Measurements from ENCODE around the gene SLC6A9.

Gene SLC6A9

DNA sequence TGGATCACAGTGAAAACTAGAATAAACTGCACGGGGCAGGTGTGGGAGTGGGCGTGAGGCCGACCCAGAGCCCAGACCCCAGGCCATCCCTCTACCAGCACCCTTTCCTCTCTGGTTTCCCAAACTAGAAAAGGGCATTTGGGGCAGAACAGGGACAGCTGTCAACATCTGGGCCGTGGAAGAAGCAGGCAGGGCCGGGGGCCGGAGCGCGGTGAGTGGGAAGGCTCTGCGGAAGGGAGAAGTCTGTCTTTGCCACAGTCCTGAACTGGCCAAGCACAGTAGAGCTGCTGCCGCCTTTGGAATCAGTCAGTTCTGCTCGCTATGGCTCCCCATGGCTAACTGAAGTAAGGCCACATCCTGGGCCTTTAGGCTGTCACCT lies 33.3 kb downstream of the SLC6A9 start:
- DNase-seq: no peak

DNA sequence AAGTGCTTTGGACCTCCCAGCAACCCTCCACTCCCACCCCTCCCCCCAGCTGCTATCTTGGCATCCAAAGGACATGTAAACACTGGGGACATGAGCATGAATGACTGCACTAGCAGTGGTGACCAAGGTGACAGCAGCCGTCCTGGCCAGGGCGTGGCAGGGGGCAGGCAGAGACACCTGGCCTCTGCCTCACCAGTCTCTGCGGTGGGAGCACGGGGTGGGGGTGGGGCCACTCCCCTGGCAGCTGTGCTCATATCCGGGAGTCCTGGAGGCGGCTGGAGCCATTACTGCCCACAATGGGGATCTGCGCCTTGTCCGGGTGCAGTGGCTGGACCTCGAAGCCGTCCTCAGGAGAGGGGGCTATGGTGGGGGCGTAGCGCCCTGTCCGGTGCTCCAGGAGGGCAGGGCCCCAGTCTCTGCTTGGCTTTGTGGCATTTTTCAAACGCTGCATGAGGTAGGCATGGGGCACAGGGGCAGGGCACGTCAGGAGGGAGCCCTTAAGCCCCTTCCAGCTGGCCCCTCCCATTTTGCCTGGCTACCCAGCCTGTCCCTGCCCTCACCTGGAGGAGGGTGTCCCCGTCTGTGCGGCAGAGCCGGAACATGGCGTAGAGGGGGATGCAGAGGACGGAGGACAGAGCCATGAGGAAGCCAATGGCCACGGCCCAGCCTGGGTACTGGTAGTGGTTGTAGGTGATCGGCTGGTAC lies 33.8 kb downstream of the SLC6A9 start:
- DNase-seq: no peak

DNA sequence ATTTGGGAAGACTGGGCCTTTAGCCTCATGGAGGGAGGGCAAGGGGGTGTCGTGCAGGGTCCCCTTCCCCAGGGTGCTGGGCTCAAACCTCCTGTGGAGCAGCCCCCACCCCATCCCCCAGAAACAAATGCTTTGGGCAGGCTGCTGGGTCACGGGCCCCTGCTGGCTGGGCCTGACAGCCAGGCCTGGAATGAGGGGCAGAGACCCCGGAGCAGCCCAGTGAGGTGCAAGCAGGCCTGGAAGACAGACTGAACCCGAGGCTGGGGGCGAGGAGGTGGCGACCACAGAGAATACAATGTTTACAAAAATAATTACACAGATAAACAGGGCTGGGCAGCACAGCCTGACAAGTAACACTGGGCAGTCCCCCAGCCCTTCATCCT lies 34.5 kb downstream of the SLC6A9 start:
- no peak for DNase-seq

DNA sequence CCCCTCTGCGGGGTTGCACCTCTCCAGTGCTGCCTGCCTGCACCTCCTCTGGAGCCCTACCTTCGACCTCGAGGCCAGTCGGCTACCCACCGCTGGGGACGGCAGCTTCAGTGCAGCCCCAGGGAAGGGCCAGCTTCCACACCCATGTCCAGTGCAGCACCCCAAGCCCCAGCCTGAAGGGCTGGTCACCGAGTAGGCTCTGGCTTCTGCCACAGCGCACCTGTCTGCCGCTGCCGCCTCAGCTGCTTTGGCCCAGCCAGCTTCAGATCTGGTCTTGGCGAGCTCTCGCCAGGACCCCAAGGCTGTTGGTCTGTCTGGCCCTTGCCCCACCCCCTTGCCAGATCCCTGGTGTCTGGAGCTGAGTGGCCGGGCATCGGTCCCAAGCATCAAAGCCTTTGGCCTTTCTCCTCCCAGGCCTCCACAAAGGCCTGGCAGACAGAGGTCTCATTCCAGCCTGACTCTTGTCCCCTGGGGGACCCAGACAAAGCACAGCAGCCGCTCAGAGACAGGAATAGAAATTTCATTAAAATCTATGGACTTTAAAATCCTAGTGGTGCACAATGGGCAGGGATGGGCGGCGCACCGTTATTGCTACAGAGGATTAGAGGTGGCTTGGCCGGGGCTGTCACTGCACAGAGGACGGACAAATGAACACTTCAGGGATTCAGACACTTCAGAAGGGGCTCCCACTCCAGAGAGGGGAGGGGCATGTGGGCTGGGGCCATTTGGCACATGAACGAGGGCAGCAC lies 35.1 kb downstream of the SLC6A9 start:
- no peak for DNase-seq

DNA sequence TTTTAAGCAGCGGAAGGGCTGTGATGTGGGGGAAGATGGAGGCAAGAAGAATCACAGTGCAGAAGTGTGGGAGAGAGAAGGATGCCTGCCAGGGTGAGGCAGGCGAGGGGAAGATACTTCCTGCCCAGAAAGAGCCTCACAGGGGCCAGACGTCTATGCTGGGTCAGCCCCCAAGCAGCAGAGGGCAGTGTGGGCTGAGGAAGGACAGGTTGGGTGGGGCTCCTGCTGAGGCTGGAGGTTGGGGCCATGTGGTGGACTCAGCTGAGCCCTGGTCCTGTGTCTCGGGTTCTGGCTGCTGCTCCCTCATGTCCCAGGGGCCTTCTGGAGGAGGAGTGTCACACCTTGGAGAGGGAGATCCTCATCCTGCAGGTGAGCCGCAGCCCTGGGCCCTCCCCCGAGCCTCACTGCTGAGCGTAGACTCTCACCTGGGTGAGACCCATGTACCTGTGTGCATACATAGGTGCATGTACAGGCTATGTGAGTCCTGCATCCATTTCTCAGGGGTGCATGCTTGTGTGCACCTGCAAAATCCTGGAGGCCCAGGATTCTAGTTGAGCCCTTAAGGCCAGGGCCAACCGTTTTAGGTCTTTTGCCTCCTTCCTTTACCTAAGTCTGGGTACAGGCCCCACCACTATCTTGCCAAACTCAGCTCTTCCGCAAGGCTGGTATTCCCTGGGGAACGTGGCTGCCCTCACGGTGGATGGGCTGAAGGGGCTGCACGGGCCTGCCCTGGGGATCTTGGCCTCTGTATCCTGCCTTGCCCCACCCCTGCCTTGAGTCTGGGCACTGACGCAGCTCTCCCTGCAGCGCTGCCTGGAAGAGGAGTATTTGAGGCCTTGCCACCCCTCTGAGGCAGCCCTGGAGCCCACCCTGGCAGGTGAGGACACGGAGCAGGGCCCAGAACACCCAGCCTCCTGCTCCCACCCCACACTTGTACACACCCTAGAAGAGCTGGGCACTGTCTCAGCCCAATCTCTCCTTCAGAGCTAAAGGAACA lies 36.2 kb downstream of the SLC6A9 start:
- peak; percentile 87 for DNase-seq

DNA sequence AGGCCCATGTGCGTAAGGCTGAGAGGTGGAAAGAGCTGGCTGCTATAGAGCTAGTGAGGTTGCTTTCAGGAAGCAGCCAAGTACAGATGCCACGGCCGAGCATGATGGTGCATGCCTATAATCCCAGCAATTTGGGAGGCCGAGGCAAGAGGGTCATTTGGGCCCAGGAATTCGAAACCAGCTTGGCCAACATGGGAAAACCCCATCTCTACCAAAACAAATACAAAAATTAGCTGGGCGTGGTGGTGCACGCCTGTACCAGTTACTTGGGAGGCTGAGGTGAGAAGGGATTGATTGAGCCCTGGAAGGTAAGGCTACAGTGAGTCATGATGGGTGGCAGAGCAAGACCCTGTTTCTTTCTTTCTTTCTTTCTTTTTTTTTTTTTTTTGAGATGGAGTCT lies 37.2 kb downstream of the SLC6A9 start:
- DNase-seq: no peak

DNA sequence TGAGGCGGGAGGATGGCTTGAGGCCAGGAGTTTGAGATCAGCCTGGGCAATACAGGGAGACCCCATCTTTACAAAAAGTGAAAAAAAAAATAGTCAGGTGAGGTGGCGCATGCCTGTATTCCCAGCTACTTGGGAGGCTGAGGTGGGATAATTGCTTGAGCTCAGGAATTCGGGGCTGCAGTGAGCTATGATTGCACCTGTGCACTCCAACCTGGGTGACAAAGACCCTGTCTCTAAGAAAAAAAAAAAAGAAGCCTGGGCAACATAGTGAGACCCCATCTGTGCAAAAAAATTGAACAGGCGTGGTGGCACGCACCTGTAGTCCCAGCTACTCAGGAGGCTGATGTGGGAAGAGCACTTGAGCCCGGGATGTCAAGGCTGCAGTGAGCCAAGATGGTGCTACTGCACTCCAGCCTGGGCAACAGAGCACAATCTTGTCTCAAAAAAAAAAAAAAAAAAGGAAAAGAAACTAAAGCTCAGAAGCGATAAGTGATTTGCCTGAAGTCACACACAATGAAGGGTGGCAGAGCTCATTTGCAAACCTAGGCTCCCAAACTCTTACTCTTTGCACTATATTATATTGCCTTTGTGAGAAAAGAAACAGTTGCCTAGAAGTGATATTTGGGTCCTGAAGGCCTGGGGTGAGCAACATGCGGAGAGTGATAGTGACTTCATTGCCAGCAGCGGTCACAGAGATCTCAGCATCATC lies 37.9 kb downstream of the SLC6A9 start:
- DNase-seq: no peak

DNA sequence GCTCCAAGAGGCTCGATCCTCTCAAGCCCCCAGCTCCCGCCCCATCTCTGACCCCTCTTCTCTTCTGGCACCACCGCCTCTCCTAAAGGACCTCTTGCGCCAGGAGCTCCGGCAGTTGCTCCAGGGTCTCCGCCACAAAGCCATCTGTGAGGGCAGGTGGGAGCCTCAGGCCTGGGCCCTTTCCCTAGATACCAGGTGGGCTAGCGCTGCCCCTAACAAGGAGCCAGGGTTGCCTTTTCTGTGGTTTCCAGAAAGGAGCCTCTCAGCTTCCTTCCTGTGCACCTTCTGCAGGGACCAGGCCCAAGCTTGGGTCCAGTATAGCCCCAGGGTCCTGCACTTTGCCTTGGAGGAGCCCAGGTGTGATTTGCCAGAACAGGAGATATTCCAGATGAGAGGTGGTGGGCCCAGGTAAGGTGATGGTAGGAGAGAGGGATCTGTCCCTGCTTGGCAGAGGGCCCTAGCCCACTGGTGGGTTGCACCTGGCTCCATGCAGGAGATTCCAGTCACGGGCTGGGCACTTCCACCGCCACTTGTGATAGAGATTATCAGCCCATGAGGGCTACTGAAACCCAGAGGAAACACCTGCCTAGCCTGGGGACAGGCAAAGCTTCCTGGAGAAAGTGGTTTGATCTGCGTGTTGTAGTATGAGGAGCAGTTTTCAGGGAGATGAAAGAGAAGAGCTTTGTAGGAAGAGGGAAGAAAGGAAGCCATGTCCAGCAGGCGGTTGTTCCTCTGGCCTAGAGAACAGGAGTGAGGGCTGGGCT lies 38.8 kb downstream of the SLC6A9 start:
- DNase-seq: no peak

DNA sequence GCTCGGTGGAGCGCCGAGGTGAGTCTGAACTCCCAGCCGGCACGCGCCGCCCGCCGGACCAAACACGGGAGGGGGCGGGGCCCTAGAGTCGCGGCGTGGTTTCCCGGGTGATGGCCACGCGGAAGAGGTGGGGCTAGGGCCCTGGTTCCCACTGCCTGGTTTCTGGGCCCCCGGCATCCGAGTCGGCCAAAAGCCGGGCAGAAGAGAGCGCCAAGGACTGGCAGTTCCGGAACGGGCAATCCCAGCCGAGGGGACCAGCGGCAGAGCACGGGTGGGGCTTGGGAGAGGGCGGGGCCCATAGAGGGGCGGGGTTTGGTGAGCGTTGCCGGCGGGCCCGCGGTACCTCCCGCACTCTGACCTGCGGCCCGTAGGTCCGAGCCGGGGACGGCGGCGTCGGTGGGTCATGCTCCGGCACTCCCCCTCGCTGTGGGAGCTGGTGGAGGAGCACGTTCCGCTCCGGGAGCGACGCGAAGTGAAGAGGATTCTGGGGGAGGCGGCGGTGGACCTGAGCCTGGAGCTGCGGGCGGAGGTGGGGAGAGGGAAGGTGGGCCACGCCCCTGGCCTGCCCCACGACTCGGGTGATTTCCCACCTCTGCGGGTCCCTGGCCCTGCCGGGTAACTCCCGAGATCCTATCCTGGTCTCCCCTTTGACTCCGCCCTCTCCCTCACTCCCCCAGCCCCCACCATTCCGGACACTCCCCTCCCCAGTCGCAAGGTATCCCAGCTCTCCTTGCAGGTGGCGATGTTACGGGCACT lies 39.6 kb downstream of the SLC6A9 start, which contains the start of gene CCDC24:
CCDC24 (plus strand) TSS at position 124 of the 756 bp plus-strand sequence; CDS start at position 404, 280 bp downstream.
- peak; percentile 92 for DNase-seq

DNA sequence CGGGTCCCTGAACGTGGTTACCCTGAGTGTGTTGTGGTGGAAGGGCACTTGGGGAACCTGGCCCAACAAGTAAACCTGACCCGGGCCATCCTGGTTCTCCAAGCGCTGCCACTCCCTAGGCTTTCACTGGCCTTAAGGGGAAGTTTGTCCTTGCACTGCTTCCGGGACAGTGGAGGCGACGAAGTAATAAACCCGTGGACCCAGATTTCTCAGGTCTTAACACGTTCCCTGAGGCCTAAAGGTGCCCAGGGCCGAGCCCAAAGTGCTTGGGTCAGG lies 40.1 kb downstream of the SLC6A9 start:
- no peak for DNase-seq

DNA sequence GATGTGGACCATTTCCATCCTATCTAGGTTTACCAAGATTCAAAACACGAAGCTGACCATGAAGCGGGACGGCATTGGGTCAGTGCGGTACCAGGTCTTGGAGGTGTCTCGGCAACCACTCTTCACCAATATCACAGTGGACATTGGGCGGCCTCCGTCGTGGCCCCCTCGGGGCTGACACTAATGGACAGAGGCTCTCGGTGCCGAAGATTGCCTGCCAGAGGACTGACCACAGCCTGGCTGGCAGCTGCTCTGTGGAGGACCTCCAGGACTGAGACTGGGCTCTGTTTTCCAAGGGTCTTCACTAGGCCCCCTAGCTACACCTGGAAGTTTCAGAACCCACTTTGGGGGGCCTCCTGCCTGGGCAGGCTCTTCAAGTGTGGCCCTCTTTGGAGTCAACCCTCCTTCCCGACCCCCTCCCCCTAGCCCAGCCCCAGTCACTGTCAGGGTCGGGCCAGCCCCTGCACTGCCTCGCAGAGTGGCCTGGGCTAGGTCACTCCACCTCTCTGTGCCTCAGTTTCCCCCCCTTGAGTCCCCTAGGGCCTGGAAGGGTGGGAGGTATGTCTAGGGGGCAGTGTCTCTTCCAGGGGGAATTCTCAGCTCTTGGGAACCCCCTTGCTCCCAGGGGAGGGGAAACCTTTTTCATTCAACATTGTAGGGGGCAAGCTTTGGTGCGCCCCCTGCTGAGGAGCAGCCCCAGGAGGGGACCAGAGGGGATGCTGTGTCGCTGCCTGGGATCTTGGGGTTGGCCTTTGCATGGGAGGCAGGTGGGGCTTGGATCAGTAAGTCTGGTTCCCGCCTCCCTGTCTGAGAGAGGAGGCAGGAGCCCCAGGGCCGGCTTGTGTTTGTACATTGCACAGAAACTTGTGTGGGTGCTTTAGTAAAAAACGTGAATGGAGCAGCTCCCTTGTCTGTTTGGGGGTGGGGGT lies 40.7 kb downstream of the SLC6A9 start:
- DNase-seq: peak; percentile 35

DNA sequence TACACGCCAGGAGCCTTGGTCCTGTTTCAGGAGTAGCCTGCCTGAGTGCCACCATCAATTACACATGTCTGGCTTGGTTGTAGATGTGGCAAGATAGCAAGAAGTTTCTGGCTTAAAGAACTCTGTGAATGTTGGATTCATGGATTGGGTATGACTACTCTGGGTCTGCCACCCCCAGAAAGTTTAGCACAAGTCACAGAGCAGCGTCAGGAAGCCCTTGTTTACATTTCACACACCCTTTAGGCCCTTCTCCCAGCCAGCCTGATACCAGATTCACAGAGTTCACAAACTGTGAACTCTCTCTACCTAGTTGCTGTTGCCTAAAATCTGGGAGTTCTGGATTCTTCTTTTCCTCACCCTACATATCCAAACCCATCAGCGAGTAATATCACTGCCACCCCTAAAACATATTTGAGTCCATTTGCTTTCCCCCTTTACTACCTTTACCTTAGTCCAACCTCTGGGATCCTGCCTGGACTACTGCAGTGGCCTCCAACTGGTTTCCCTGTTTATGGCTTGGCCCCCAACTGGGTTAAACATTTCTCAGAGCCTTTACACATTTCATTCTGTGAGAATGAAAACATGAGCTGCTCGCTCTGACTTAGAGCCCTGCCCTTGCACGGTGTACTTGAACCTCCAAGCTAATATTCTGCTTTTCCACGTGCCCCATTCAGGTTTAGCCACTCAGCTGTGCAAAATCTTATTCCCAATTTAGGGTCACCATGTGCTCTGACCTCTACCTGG lies 43.9 kb downstream of the SLC6A9 start:
- DNase-seq: no peak

DNA sequence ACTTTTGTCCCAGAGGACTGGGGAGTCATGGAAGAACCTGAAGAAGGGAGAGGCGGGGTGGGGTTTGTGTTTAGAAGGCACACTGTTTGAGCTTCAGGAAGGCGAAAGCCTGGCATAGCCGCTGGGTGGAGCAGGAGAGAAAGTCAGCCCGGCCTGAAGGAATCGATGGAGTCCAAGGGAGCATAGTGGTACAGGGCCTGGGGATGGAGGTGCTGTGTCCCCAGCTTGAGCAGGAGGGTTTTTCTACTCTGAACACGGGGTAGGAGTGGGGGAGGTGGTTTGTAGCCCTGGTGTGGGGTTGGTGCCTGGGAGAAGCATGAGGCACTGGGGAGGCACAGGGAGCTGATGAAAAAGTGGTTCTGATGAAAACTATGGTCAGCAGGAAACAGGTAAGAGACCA lies 44.5 kb downstream of the SLC6A9 start:
- no peak for DNase-seq

DNA sequence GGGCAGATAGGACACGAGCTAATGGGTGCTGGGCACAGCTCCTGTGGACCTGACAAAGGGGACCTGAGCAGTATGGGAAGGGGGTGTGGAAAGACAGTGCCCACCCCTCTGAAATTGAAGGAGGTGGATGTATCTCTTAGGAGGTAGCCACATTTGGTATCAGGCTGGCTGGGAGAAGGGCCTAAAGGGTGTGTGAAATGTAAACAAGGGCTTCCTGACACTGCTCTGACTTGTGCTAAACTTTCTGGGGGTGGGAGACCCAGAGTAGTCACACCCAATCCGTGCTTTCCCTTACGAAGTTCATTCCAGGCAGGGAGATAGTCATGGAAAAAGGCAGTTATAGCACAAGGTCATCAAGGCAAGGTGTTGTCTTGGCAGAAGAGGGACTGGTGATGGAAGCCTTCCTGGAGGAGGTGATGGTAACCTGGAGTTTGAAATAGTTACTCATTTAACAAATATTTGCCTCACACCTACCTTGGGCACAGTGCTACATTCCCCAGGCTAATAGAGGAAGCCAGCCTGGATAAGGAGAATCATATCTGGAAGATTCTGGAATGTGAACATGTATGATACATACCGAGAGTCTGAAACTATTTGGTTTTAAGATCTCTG lies 45.2 kb downstream of the SLC6A9 start:
- DNase-seq: no peak

DNA sequence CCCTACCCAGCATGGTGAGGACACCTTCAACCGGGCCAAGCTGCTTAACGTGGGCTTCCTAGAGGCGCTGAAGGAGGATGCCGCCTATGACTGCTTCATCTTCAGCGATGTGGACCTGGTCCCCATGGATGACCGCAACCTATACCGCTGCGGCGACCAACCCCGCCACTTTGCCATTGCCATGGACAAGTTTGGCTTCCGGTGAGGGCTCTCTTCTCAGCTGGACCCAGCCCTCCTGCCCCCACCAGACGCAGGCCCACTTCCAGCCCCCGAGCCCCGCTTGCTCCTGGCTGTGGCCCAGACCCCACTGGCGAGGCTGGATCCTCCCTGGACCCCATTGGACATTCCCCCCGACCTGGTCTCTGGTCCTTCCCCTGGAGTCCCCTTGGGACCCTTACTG lies 46.4 kb downstream of the SLC6A9 start:
- DNase-seq: no peak

DNA sequence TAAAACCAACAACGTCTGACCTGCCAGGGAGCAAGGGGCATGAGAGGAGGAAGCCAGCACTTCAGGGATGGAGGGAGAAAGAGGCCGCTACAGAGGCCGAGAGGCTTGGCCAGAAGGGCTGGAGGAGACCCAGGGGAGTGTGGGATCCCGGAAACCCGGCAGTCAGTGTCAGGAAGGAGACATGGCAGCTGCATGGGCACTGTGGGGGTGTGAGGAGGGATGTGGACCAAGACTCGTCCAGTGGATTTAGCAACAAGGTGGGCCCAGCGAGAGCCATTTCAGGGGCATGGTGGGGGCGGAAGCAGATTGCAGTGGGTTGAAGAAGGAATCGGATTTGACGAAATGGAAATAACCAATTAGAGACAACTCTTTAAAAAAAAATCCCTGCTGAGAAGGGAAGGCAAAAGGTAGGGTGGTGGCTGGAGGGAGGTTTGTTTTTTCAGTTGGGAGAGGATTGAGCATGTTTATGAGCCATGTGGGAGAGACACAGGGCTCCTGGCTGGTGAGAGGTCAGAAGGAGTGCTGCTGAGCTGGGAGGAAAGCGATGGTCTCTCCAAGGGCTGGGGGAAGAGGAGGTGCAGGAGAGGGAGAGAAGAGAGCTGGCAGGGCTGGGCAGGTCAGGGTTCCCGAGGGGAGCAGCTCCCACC lies 47.9 kb downstream of the SLC6A9 start:
- no peak for DNase-seq

DNA sequence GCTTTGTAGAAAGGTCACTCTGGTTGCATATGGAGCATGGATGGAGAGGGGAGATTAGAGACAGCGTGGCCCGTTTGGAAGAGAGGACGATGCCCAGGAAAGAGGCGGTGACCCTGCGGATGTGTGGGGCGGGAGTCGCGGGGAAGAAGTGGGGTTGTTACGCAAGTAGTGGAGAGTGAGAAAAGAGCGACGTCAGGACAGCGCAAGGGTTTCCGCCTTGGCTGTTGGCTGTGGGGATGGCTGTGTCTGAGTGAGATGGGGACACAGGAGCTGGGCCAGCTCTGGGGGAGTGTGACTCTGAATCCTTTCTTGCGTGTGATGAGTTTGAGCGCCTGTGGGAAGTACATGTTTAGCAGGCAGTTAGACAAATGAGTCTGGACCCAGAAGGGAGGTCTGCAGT lies 48.5 kb downstream of the SLC6A9 start:
- no peak for DNase-seq

DNA sequence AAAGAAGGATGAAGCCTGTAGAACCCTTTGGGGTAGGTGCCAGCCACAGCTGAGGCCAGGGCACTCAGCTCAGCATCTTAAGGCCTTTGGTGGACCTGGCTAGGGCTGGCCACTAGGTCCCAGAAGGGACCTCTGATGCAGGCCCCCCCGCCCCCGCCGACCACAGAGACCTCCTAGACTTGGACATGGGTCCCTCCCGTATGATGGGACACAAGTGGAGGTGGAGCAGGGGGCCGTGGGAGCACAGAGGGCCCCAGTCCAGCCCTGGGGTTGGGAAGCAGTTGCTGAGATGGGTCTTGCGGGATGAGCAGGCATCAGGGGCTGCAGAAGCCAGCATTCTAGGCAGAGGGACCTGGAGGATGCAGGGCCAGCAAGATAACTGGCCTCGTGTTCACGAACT lies 49.0 kb downstream of the SLC6A9 start:
- DNase-seq: no peak

DNA sequence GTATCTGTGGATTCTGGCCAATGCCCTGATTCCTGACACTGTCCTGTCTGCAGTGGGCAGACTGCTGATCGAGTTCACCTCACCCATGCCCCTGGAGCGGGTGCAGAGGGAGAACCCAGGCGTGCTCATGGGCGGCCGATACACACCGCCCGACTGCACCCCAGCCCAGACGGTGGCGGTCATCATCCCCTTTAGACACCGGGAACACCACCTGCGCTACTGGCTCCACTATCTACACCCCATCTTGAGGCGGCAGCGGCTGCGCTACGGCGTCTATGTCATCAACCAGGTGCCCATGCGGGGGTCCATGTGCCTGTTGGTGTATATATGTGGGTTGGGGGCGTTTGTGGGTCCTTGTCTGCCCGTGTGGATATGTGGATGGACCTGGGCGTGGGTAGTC lies 49.6 kb downstream of the SLC6A9 start:
- no peak for DNase-seq

Measured in hematopoietic multipotent progenitor cell treated with erythropoietin and hydrocortisone succinate and interleukin-3 and kit ligand, for 4 days (in vitro differentiated cells).